ENCODE measurements around the gene MT1F.

GRCh38 chr16:56679078-56679730 lies 21.4 kb downstream of the MT1F start:
- TF ChIP-seq, protein P1, sequence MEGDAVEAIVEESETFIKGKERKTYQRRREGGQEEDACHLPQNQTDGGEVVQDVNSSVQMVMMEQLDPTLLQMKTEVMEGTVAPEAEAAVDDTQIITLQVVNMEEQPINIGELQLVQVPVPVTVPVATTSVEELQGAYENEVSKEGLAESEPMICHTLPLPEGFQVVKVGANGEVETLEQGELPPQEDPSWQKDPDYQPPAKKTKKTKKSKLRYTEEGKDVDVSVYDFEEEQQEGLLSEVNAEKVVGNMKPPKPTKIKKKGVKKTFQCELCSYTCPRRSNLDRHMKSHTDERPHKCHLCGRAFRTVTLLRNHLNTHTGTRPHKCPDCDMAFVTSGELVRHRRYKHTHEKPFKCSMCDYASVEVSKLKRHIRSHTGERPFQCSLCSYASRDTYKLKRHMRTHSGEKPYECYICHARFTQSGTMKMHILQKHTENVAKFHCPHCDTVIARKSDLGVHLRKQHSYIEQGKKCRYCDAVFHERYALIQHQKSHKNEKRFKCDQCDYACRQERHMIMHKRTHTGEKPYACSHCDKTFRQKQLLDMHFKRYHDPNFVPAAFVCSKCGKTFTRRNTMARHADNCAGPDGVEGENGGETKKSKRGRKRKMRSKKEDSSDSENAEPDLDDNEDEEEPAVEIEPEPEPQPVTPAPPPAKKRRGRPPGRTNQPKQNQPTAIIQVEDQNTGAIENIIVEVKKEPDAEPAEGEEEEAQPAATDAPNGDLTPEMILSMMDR (IDR thresholded peaks at IDR 0.05), result no peak
- TF ChIP-seq POLR2A (IDR thresholded peaks at IDR 0.05), result no peak

Data from right lobe of liver (tissue), 4 donors.